NT2/D1 (cell line): Measurements from ENCODE around the gene MAN1A1.

Source experiments
- SUZ12 ChIP-seq: IDR thresholded peaks from 2 replicates; pipeline ENCODE4 v1.6.1; 2011; ENCODE audit not compliant: insufficient read length, insufficient read depth; ENCODE audit errors: extremely low read depth
- YY1 ChIP-seq: IDR thresholded peaks from 2 replicates; pipeline ENCODE4 v1.6.1; 2011; ENCODE audit not compliant: insufficient read length, insufficient read depth
- ZNF274 ChIP-seq: IDR thresholded peaks from 2 replicates; pipeline ENCODE4 v1.6.1; 2011; ENCODE audit warnings: mild to moderate bottlenecking, low read depth, low read length

DNA sequence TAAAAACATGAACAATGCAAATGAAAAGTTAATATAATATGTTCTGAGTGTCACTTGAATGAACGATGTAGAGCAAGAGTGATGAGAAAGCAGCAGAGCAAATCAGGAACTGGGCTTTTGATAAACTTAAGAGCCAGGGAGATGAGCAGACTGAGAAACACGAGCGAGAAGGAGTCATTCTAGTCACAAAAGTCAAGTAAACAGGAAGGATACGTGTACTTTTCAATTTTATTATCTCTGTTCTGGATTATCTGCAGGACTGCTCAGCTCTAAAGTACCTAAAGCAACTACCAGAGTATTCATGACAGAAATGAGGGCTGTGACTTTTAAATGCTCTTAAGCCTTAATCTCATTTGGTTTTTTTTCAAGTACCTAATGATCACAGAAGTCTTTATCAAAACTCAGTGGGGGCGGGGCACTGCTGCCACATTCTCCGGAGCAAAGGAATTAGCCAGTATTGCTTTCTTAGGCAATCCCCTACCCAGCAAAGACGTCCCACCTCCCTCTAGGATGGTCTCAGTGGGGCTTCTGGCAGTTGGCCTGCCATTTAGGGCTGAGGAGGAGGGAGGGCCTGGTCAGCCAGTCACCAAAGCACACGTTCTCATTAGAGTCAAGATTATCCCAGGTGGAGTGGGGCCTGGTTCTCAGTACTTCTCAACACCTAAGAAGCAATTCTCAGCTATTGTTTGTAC, 8.6 kb downstream of the MAN1A1 start:
- TF ChIP-seq ZNF274 (no peak), YY1 (no peak), SUZ12 (no peak)
